SK-N-SH (cell line): ENCODE results near the gene TGFBI.

Experiments
- IRF3 ChIP-seq: fragments of 150-350 bp; IDR thresholded peaks from 2 replicates; pipeline ENCODE4 v1.6.1; 2016; ENCODE audit warnings: mild to moderate bottlenecking, low read depth, low read length
- REST ChIP-seq: IDR thresholded peaks from 2 replicates; pipeline ENCODE4 v1.6.1; 2012; ENCODE audit warnings: mild to moderate bottlenecking, low read depth, low read length, moderate library complexity
- TF ChIP-seq, protein P1 (sequence below): fragments of 200-600 bp; sonication (generic); IDR thresholded peaks from 2 replicates; pipeline ENCODE4 v1.6.1; 2017; ENCODE audit warnings: antibody characterized with exemption, mild to moderate bottlenecking, moderate library complexity

DNA sequence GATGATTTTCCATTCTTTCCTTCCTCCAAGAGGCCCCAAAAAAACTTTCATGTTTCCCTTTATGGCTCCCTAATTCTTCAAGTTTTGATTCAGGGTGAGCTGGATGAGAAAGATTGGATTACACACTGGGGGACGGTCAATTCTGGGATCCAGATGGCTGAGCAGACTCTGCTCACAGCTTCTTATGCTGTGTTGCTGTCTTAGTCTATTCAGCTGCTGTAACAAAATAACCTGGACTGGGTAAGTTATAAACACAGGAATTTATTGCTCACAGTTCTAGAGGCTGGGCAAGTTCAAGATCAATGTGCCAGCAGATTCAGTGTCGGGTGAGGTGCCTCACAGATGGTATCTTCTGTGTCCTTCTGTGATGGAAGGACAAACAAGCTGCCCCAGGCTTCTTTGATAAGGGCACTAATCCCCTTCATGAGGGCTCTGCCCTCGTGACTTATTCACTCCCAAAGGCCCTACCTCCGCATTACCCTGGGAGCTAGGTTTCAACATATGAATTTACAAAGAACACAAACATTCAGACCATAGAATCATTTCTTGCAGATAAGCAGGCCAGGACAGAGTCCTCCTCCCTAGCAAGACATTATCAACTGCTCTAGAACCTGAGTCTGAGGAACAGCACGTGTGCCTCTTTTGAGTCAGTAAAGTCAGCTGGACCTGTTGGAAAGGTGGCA, 80.8 kb downstream of the TGFBI start:
- TF ChIP-seq, protein P1, sequence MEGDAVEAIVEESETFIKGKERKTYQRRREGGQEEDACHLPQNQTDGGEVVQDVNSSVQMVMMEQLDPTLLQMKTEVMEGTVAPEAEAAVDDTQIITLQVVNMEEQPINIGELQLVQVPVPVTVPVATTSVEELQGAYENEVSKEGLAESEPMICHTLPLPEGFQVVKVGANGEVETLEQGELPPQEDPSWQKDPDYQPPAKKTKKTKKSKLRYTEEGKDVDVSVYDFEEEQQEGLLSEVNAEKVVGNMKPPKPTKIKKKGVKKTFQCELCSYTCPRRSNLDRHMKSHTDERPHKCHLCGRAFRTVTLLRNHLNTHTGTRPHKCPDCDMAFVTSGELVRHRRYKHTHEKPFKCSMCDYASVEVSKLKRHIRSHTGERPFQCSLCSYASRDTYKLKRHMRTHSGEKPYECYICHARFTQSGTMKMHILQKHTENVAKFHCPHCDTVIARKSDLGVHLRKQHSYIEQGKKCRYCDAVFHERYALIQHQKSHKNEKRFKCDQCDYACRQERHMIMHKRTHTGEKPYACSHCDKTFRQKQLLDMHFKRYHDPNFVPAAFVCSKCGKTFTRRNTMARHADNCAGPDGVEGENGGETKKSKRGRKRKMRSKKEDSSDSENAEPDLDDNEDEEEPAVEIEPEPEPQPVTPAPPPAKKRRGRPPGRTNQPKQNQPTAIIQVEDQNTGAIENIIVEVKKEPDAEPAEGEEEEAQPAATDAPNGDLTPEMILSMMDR: no peak
- TF ChIP-seq REST (no peak), IRF3 (no peak)
